Esophagus squamous epithelium (tissue), 5 donors: Measurements from ENCODE around the gene MAMDC2. TPM values are rescaled to one million over a fixed set of nuclear protein-coding genes. Genes with fewer than 3 reads are reported as not detected.
A peak's percentile ranks its signal among the peaks of the same experiment; 100 is the strongest.
"Not testable (repeated sequence)": the region's sequence is repeated elsewhere in the genome, so short reads cannot be mapped to it uniquely, and the experiment has no call there.

Experiments
- DNase-seq: peaks from one replicate; lab custom pipeline; 2025; lab: John Stamatoyannopoulos, UW
- H3K27ac ChIP-seq, 4 donors: fragments of 200-600 bp; sonication (generic); one replicate each; pipeline ENCODE4 v1.5.1; 2016 to 2019; ENCODE audit warnings: mild to moderate bottlenecking in 1 of 4
- H3K27me3 ChIP-seq, 4 donors: fragments of 200-600 bp; sonication (generic); 1 replicate in 3 of 4; 2 replicates in 1 of 4; pipeline versions ENCODE4 v1.5.1 to v1.6.0; 2017 to 2021; ENCODE audit warnings: antibody characterized with exemption in 1 of 4
- H3K36me3 ChIP-seq, 3 donors: fragments of 200-600 bp; sonication (generic); one replicate each; pipeline ENCODE4 v1.5.1; 2016 to 2019
- H3K4me1 ChIP-seq, 3 donors: fragments of 200-600 bp; sonication (generic); one replicate each; pipeline ENCODE4 v1.5.1; 2017 to 2019
- H3K4me3 ChIP-seq, 4 donors: fragments of 200-600 bp; sonication (generic); 1 replicate in 3 of 4; 2 replicates in 1 of 4; pipeline ENCODE4 v1.5.1; 2016 to 2019; ENCODE audit warnings: mild to moderate bottlenecking in 2 of 4, moderate library complexity in 1 of 4
- H3K9me3 ChIP-seq, 3 donors: fragments of 200-600 bp; sonication (generic); one replicate each; pipeline ENCODE4 v1.5.1; 2016 to 2019
- CTCF ChIP-seq, 6 experiments: fragments of 450-650 bp in 4 of 6; fragments of 200-600 bp in 2 of 6; sonication (generic) in 2 of 6; IDR thresholded peaks; one replicate each; pipeline ENCODE4 v1.5.1; 2016 to 2019; ENCODE audit warnings: antibody characterized with exemption in 6 of 6, mild to moderate bottlenecking in 4 of 6, moderate library complexity in 4 of 6
- POLR2A ChIP-seq, 4 donors: fragments of 450-650 bp; IDR thresholded peaks; one replicate each; pipeline ENCODE4 v1.6.1; 2017; ENCODE audit warnings: antibody characterized with exemption in 4 of 4, mild to moderate bottlenecking in 4 of 4, moderate library complexity in 3 of 4
- WGBS, 2 donors: methylation state at CpG; one replicate each; pipeline ENCODE4 v1.1.5; 2018; 5-methylcytosine and 5-hydroxymethylcytosine counted together
- intact Hi-C: fragments of 100-400 bp; cut with DNase I; formaldehyde crosslinking; loops from one replicate; pipeline ENCODE4 v1.15.0; 2022
- total RNA-seq, 4 donors: library from RNA; depleted of rRNA; stranded (reverse); fragments of >200 nt; gene quantifications; one replicate each; pipeline ENCODE4 v1.1.0, GENCODE V29; 2016
- donor health status: DM: yes; HTN: yes; CAD: no.

The MAMDC2 gene
- total RNA-seq, 4 donors from 2014 or later: 1.9 to 58.4 (median 11.3) TPM

DNA sequence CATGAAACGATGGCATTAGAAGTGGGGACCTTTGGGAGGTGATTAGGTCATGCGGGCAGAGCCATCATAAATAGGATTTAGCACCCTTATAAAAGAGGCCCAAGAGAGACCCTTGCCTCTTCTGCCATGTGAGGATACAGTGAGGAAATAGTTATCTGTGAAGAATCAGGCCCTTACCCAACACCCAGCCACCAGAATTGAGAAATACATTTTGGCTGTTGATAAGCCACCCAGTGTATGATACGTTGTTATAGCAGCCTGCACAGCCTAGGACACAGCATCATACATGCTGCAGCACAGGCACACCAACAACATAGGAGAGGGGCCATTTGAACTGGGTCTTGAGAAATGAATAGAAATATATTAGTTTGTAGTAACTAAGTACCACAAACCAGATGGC, 8.0 kb upstream of the MAMDC2 start:
- Histone ChIP-seq H3K27ac (no peak overlapping the region), H3K4me3 (no peak overlapping the region), H3K36me3 (no peaks in the 10 kb centered on the region), H3K4me1 (peaks cover 0 to 32% (median 4%) of the 10 kb centered on the region in 3 donors), H3K9me3 (no peaks in the 10 kb centered on the region), H3K27me3 (no peaks in the 10 kb centered on the region)
- TF ChIP-seq POLR2A (IDR thresholded peaks at IDR 0.05): no peak
- TF ChIP-seq CTCF (IDR thresholded peaks at IDR 0.05): no peak
- DNase-seq: no peak
- intact Hi-C loops: no loop called here
- WGBS, 2 donors: 80 to 88% methylated on average over 2 to 3 of the region's 3 CpGs

DNA sequence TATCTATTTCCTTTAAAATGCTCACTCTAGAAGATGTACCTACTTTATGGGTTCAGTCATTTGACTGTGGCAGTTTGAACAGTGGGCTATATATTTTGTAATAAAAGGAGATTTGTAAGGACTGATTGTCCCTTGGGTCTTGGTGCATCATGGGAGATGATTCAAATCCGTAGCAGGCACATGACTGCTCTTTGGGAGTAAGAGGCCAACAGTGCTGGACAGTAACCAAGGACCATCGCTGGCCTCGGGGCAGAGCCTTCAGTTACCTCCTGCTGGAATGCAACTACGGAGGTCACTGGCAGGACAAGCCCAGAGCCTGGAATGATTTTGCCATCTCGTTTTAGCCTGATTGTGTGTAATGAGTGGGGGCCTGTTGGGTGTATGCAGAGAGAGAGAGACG, 7.0 kb upstream of the MAMDC2 start:
- Histone ChIP-seq H3K36me3 (no peaks in the 10 kb centered on the region), H3K27me3 (no peaks in the 10 kb centered on the region), H3K4me3 (no peak overlapping the region), H3K27ac (no peak overlapping the region), H3K4me1 (peaks cover 0 to 31% (median 4%) of the 10 kb centered on the region in 3 donors), H3K9me3 (no peaks in the 10 kb centered on the region)
- TF ChIP-seq POLR2A (IDR thresholded peaks at IDR 0.05): no peak
- no peak for TF ChIP-seq CTCF (IDR thresholded peaks at IDR 0.05)
- intact Hi-C loops: no loop called here
- no peak for DNase-seq
- 73 to 75% methylated on average over 4 to 6 of the region's 6 CpGs for WGBS, 2 donors

GRCh38 chr9:70038171-70038621, 5.5 kb upstream of the MAMDC2 start:
- DNase-seq, H3K9me3 ChIP-seq, H3K36me3 ChIP-seq, H3K27ac ChIP-seq, intact Hi-C loops, H3K4me3 ChIP-seq: not testable (repeated sequence)
- WGBS, 2 donors: 54 to 56% methylated on average over 4 of the region's 4 CpGs
- Histone ChIP-seq H3K27me3 (peaks cover 0 to 12% (median 0%) of the 10 kb centered on the region in 4 donors), H3K4me1 (peaks cover 4 to 44% (median 8%) of the 10 kb centered on the region in 3 donors)

DNA sequence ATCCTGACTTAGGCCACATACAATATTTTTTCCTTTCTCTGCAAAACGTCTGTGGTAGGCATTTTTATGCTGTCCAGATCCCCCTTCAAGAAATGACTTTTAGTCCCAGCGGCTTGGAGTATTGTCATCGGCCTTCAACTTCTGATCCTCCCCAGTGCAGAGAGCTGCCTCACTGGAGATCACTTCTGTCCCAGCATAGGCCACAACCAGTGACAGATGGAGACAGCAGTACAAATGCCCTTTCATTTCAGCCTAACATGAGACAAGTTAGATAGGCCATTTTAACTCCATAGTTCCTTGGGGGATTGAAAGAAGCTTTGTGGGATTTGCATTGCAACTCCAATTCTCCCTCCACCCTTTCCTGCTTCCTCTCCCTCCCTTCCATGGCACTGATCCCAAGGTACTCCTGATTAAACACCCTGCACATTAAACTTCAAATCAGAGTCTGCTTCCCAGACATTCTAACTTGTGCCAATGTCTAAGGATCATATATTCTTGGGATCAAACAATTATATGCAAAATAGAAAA, 3.2 kb upstream of the MAMDC2 start:
- 68% methylated on average over 3 of the region's 3 CpGs for WGBS, 2 donors
- no peak for TF ChIP-seq POLR2A (IDR thresholded peaks at IDR 0.05)
- no peak for TF ChIP-seq CTCF (IDR thresholded peaks at IDR 0.05)
- peaks cover 9 to 46% (median 10%) of the 10 kb centered on the region in 3 donors for H3K4me1 ChIP-seq
- intact Hi-C loops: no loop called here
- H3K27ac ChIP-seq: peak overlapping the region in 1 of 4 donors; percentile 13
- H3K4me3 ChIP-seq: no peak overlapping the region
- no peaks in the 10 kb centered on the region for H3K9me3 ChIP-seq
- H3K36me3 ChIP-seq: no peaks in the 10 kb centered on the region
- no peak for DNase-seq
- peaks cover 0 to 23% (median 0%) of the 10 kb centered on the region in 4 donors for H3K27me3 ChIP-seq

DNA sequence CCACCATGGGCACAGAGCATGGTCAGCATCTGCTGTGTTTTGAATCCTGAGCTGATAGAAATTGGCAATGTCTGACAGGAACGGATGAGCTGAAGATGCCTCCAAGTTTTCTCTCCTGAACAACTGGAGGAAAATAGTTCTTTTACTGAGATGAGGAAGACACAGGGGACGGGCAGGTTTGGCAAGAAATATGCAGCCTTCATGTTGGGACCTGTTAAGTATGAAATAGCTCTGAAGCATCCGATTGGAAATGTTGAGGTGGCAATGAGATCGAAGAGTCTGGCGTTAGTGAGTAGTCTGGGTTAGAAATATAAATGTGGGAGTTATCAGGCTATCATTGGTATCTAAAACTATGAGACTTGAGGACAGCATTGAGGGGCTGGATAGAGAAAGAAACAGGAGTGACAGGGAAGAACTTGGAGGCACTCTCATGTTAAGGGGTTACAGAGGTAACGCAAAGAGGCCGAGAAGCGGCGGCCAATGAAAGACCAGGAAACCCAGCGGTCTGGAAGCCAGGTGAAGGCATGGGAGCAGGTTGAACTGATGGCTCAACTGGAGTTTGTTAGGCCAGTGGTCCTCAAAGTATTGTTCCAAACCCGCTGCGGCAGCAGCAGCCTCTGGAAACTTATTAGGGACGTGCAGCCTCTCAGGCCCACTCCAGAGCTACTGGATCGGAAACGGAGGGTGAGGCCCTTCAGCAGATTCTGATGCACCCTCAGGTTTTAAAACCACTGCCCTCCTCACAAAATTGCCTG, 1.0 kb upstream of the MAMDC2 start:
- no peaks in the 10 kb centered on the region for H3K36me3 ChIP-seq
- peak overlapping the region in 3 of 4 donors; percentile 60 to 79 (median 62) for H3K4me3 ChIP-seq
- peaks cover 0 to 23% (median 0%) of the 10 kb centered on the region in 4 donors for H3K27me3 ChIP-seq
- H3K4me1 ChIP-seq: peaks cover 9 to 68% (median 18%) of the 10 kb centered on the region in 3 donors
- 67 to 74% methylated on average over 12 to 15 of the region's 15 CpGs for WGBS, 2 donors
- TF ChIP-seq CTCF (IDR thresholded peaks at IDR 0.05): no peak
- TF ChIP-seq POLR2A (IDR thresholded peaks at IDR 0.05): no peak
- no peaks in the 10 kb centered on the region for H3K9me3 ChIP-seq
- no peak for DNase-seq
- H3K27ac ChIP-seq: peak overlapping the region; percentile 75 to 90 (median 90)
- intact Hi-C loops: no loop called here
